ENCODE measurements around the gene SPO11.

SPO11 gene

GRCh38 chr20:57329608-57330221, at the start of gene SPO11:
SPO11 (plus strand) TSS chr20:57329803; CDS start chr20:57329868, 65 bp downstream.
- no peak for DNase-seq

- DNase-seq, result no peak
Measured at GRCh38 chr20:57280221-57280620, 49.4 kb upstream of the SPO11 start.

GRCh38 chr20:57281900-57282299, 47.7 kb upstream of the SPO11 start:
- DNase-seq, result no peak

- DNase-seq, result no peak
Measured at GRCh38 chr20:57282670-57283361, 46.8 kb upstream of the SPO11 start.

- no peak for DNase-seq
Measured at GRCh38 chr20:57283860-57284259, 45.7 kb upstream of the SPO11 start.

GRCh38 chr20:57287007-57287880, 42.4 kb upstream of the SPO11 start:
- no peak for DNase-seq

- DNase-seq, result no peak
Measured at GRCh38 chr20:57287901-57288300, 41.7 kb upstream of the SPO11 start.

GRCh38 chr20:57288651-57289277, 40.8 kb upstream of the SPO11 start:
- DNase-seq, result no peak

GRCh38 chr20:57289391-57290177, 40.0 kb upstream of the SPO11 start:
- DNase-seq, result no peak

GRCh38 chr20:57290178-57290484, 39.5 kb upstream of the SPO11 start:
- no peak for DNase-seq

GRCh38 chr20:57291003-57291402, 38.6 kb upstream of the SPO11 start:
- DNase-seq, result no peak

- DNase-seq, result no peak
Measured at GRCh38 chr20:57291694-57292093, 37.9 kb upstream of the SPO11 start.

GRCh38 chr20:57292611-57293010, 37.0 kb upstream of the SPO11 start:
- no peak for DNase-seq

- DNase-seq, result no peak
Measured at GRCh38 chr20:57293995-57294394, 35.6 kb upstream of the SPO11 start.

- DNase-seq, result no peak
Measured at GRCh38 chr20:57294550-57294949, 35.1 kb upstream of the SPO11 start.

- no peak for DNase-seq
Measured at GRCh38 chr20:57298457-57298856, 31.1 kb upstream of the SPO11 start.

GRCh38 chr20:57301026-57301425, 28.6 kb upstream of the SPO11 start:
- DNase-seq, result no peak

GRCh38 chr20:57306747-57307146, 22.9 kb upstream of the SPO11 start:
- no peak for DNase-seq

GRCh38 chr20:57308451-57309271, 20.9 kb upstream of the SPO11 start:
- no peak for DNase-seq

- no peak for DNase-seq
Measured at GRCh38 chr20:57309544-57310115, 20.0 kb upstream of the SPO11 start.

- DNase-seq, result no peak
Measured at GRCh38 chr20:57310821-57311514, 18.6 kb upstream of the SPO11 start.

Data from NK-92 treated with Interleukin-12 subunit alpha and Interleukin-12 subunit beta, amount 100 ng/mL, for 24 hours (cell line).